Activated CD4-positive, CD25-positive, alpha-beta regulatory T cell (primary cell): ENCODE data around the gene NRDC.
"Not testable (repeated sequence)": the region's sequence is repeated elsewhere in the genome, so short reads cannot be mapped to it uniquely, and the experiment has no call there.

ENCODE experiments used
- DNase-seq, 4 experiments: peaks; one replicate each; lab custom pipeline; 2025; lab: John Stamatoyannopoulos, UW

NRDC gene

DNA sequence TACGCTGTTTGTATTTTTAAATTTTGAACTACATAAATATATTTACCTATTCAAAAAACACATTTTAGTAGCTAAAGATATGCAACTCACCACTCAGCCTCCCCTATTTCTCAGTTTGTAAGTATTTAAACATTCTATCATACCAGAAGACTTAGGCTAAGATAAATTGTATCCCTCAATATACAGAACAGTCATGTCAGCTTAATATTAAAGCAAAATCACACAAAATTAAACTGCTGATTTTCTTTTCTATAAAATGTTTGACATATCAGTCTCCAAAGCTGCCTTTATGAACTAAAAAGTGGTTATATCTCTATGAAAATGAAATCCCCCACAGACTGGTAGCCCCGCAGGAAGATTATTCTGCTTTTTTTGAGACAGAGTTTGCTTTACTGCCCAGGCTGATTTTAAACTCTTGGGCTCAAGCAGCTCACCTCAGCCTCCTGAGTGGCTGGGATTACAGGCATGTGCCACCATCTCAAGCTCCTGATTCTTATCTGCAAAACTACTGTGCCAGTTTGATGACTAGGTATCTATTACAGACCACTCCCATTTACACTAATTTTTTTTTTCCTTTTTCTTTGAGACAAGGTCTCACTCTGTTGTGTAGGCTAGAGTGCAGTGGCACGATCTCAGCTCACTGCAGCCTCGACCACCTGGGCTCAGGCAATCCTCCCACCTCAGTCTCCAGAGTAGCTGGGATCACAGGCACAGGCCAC is 37.6 kb downstream of the NRDC start:
- no peak for DNase-seq

DNA sequence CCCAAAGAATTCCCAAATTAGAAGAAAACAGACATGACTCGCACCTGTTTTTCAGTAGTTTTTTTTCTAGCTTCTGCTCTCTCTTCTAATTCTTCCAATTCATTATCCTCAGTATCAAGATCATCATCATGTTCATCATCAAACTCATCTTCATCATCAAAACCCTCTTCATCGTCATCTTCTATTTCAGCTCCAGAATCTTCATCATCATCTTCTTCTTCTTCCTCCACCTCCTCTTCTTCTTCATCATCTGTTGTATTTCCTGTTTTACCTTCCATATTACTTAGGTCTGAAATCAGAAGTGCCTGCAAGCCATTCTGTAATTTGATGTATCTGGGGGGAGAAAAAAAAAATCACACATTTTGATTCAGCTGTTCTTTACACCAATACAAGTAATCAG is 38.3 kb downstream of the NRDC start:
- DNase-seq: no peak

DNA sequence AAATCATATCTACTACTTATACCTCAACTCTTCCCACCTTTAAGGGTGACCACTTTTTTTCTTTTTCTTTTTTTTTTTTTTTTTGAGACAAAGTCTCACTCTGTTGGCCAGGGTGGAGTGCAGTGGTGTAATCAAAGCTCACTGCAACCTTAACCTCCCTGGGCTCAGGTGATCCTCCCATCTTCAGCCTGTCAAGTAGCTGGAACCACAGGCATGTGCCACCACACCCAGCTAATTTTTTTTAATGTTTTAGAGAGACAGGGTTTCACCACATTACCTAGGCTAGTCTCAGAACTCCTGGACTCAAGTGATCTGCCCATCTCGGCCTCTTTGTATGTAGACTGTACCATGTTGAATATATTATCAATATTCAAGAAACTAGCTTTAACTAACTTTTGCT is 39.4 kb downstream of the NRDC start:
- no peak for DNase-seq

GRCh38 chr1:51837243-51837642 is 41.3 kb downstream of the NRDC start:
- DNase-seq: no peak

GRCh38 chr1:51833700-51834099 is 44.8 kb downstream of the NRDC start:
- no peak for DNase-seq

DNA sequence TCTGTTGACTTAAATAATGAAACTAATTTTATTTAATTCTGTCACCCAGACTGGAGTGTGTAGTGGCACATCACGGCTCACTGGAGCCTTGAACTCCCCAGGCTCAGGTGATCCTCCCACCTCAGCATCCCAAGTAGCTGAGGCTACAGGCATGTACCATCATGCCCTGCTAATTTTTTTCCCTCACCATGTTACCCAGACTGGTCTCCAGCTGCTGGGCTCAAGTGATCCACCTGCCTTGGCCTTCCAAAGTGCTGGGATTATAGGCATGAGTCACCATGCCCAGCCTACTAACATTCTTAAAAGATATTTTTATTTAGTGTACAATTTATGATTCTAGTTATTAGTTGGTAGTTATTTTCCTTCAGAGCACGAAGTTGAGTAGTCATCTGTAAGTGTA is 49.5 kb downstream of the NRDC start:
- no peak for DNase-seq

GRCh38 chr1:51819810-51820209 is 58.7 kb downstream of the NRDC start:
- DNase-seq: no peak

DNA sequence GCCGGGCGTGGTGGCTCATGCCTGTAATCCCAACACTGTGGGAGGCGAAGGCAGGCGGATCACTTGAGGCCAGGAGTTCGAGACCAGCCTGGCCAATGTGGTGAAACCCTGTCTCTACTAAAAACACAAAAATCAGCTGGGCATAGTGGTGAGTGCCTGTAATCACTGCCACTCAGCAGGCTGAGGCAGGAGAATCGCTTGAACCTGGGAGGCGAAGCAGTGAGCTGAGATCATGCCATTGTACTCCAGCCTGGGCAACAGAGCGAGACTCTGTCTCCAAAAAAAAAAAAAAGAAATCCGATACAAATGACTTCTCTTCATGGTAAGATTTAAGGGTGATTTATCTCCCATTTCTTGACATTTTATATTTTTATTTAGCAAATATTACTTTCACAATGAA is 59.5 kb downstream of the NRDC start:
- not testable (repeated sequence) for DNase-seq

GRCh38 chr1:51818487-51818886 is 60.0 kb downstream of the NRDC start:
- DNase-seq: no peak

GRCh38 chr1:51814513-51814912 is 64.0 kb downstream of the NRDC start:
- no peak for DNase-seq

DNA sequence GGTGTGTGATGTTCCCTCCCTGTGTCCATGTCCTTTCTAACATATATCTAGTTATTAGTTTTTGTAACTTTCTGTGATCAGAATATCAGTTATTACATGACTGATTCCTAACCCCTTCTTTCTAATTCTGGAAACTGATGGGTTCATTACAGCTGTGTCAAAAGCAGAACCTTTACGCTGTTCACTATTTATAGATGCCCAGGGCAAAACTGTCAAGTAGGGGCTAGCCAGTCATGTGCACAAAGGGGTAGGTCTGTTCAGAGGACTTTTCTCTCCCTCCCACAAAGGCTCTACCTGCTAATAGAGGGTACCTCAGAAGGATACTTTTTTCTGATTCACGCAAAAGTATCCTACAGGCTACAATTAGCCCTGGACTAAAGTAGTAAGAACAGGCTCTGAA is 79.2 kb downstream of the NRDC start:
- no peak for DNase-seq

DNA sequence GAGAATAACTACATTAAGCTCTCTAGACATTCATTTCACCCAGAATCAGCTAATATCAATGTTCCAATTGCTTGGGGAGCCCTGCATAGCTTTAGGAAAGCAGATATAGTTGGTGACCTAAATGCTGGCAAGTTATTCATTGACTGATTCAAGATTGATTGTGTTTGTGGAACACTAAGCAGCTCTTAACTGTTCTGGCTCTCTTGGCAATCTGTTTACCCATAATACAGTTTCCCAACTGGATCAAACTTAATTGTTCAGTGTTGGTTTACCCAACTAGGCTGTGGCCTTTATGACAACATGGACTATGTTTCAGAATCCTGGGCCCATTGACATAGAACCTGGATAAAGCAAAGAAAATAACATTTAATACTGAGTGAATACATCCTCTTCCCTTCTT is 83.7 kb downstream of the NRDC start:
- DNase-seq: no peak

- DNase-seq: no peak
These were observed 84.3 kb downstream of the NRDC start for GRCh38 chr1:51794260-51794659.

GRCh38 chr1:51792864-51793263 is 85.7 kb downstream of the NRDC start:
- no peak for DNase-seq

- DNase-seq: no peak
These were observed 86.6 kb downstream of the NRDC start for GRCh38 chr1:51791888-51792287.

DNA sequence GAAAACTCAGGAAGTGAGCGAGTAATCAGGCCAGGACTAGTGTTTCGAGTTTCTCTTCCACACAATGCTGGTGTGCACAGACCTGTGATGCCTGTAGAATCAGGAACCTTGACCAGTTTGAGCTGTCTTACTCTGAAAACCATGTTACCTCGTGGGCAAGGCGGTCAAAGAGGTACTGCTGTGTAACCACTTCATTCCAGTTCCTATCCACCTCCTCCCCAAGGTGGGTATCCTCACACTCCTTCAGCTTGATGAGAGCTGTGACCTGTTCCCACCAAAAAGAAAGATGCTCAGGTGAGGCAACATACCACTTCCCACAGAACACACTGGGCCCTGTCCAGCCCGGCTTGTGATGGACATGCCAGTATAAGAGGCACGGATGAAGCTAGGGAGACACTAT is 88.1 kb downstream of the NRDC start:
- DNase-seq: no peak

DNA sequence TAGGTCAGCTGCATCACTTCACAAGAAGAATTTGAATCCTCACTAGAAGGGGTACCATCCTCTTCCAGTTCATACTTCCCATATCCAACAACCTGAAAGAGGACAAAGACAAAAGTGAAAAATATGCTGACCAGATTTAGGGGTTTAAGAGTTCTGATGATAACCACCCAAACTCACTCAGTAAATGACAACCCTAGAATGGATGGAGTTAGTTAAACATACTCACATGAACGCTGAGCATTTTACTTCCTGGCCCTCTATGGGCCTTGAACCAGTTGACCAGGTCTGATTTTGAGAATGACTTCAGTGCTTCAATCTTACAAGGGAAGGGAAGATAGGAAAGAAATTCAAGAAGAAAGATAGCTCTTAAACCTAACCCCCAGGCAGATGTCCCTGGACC is 89.2 kb downstream of the NRDC start:
- DNase-seq: no peak

DNA sequence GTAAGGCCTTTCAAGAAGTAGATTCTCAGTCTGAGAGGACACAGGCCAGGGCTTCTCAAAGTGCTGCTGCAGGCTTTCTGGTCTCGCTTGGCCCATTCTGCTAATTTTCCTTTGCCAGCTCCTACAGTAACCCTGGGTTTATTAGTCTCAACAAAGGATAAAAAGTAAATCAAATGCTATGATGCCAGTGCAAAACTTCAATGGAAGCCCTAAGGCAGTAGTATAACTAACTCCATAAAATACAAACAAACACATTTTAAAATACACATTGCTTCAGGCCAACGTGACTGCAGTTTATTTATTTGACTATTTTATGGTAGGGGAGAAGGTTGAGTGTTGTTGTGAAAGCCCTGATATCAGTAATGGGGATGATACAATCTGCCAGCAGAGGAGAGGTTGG is 89.6 kb downstream of the NRDC start:
- DNase-seq: no peak

- no peak for DNase-seq
These were observed 93.5 kb downstream of the NRDC start for GRCh38 chr1:51784997-51785421.

- no peak for DNase-seq
These were observed 97.6 kb downstream of the NRDC start for GRCh38 chr1:51780927-51781326.

DNA sequence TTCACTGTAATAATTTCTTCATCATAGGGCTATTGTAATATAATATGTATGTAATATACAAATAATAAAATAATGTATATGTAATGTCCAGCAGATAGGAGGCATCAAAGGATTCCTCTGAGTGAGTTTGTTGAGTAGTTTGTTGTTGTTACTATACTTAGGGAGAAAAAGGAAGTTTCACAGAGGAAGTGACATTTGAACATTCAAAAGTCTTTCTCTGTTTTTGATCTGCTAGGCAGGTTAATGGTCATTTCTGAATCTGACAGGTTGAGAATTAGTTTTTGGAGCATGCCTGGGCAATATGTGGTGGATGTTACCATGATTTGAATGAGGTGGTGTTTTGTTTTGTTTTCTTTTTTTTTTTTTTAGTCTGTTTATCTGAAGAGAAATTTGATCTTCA is 102.1 kb downstream of the NRDC start:
- DNase-seq: no peak

DNA sequence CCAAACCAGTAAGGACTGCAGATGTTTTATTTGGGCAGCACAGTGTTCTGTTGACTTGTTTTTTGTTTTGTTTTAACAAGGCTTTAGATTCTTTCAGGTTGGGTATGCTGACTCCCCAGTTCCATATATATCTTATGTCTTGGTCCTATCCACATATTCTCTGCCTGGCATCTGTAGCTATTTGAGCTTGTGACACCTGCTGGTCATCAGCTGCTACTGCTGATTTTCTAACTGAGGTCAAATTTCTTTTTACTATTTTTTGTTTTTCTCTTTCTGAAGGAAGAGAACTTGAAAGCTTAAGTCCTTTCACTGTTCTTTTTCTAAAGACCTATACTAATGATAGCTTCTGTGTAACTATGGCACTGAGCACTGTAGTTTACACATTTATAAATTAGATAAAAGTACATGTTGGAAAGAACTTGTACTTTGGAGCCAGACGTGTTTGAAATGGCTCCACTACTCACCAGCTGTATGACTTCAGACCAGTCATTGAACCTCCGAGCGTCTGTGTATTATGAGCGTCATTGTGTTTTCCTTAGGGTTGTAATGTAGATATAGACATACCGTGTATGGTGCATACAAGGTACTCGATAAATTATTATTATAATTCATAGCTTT is 109.4 kb downstream of the NRDC start:
- peak in 1 of 4 experiments; percentile 3 for DNase-seq

GRCh38 chr1:51761351-51761750 is 117.2 kb downstream of the NRDC start:
- DNase-seq: no peak

DNA sequence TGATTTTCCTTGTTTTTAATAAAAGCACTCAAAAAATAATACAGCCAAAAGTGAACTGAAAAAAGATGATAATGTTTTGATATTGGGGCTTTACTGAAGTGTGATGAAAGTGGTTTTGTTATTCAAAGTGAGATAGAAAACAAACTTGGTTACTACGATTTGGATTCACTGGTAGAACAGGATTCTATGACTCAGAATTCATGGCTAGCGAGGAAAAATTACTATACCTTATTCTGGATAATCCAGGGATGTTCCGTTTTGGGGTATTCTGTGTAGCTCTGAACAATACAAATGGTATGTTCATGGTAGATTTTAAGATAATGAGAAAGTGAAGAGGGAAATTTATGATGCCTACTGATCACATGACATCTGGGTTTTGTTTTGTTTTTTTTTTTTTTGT is 117.7 kb downstream of the NRDC start:
- DNase-seq: no peak
